Measurements from ENCODE around the gene RXFP4. TPM values are rescaled to one million over a fixed set of nuclear protein-coding genes. Genes with fewer than 3 reads are reported as not detected.
A peak's percentile ranks its signal among the peaks of the same experiment; 100 is the strongest.

Gene RXFP4
- total and polyA plus RNA-seq, 9 of the 15 experiments (the other 6 are each of a cell fraction or from before 2014, with no cell fraction given) = 0.64 TPM; not detected in 8

DNA sequence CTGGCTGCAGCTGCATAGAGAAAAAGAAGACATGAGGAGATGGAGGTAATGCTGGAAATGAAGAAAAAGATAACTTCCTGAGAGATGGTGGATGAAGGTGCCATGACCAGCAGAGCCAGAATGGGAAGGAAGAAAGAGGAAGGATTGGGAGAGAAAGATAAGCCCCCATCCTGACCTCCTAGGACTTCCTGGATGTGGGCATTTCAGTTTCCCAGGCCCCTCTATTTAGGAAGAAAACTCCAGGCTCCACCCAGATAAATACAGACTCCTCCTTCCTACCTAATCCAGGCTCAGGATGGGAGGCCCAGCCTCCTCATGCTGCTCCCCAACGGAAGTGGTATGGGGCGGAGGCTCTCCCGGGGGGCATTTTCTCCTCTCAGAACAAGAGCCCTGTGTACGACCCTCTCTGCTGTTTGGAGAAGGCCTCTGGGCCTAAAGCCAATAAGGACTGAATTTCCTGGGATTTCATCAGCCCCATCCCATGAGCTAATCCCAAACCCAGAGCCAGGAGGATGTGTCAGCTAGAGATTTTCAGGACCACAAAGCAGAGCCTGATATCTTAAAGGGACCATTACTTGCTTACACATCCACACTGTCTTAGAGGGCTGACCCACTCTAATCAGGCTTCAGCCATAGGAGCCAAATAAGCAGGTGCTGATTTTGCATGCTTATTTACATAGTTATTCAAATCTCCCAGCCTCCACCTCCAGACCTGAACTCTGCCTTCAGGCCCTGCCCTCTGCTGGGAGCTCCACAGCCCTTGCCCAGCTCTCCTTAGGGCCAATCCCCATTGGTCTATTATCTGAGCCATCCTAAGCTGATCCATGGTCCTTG lies 42.0 kb downstream of the RXFP4 start (continued):
- TF ChIP-seq, protein P1, sequence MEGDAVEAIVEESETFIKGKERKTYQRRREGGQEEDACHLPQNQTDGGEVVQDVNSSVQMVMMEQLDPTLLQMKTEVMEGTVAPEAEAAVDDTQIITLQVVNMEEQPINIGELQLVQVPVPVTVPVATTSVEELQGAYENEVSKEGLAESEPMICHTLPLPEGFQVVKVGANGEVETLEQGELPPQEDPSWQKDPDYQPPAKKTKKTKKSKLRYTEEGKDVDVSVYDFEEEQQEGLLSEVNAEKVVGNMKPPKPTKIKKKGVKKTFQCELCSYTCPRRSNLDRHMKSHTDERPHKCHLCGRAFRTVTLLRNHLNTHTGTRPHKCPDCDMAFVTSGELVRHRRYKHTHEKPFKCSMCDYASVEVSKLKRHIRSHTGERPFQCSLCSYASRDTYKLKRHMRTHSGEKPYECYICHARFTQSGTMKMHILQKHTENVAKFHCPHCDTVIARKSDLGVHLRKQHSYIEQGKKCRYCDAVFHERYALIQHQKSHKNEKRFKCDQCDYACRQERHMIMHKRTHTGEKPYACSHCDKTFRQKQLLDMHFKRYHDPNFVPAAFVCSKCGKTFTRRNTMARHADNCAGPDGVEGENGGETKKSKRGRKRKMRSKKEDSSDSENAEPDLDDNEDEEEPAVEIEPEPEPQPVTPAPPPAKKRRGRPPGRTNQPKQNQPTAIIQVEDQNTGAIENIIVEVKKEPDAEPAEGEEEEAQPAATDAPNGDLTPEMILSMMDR (IDR thresholded peaks at IDR 0.05 in 2 of 3, conservative IDR thresholded peaks at IDR 0.05 in 1 of 3; ENCODE audit: insufficient read depth in 2 of 3, low read depth in 1 of 3, low read length in 3 of 3) = peak; percentile 30 to 48 (median 33); a peak in 3 of 6 replicates
- TF ChIP-seq TAL1 (IDR thresholded peaks at IDR 0.05) = 0 out of 2 replicates have a peak, but pooled peaks have one; percentile 23
- TF ChIP-seq, protein P2, sequence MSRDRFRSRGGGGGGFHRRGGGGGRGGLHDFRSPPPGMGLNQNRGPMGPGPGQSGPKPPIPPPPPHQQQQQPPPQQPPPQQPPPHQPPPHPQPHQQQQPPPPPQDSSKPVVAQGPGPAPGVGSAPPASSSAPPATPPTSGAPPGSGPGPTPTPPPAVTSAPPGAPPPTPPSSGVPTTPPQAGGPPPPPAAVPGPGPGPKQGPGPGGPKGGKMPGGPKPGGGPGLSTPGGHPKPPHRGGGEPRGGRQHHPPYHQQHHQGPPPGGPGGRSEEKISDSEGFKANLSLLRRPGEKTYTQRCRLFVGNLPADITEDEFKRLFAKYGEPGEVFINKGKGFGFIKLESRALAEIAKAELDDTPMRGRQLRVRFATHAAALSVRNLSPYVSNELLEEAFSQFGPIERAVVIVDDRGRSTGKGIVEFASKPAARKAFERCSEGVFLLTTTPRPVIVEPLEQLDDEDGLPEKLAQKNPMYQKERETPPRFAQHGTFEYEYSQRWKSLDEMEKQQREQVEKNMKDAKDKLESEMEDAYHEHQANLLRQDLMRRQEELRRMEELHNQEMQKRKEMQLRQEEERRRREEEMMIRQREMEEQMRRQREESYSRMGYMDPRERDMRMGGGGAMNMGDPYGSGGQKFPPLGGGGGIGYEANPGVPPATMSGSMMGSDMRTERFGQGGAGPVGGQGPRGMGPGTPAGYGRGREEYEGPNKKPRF (IDR thresholded peaks at IDR 0.05; ENCODE audit: low read depth, low read length) = no peak
- peak; percentile 36; the same call in 1 of the 2 replicates for TF ChIP-seq L3MBTL2 (IDR thresholded peaks at IDR 0.05)
- TF ChIP-seq MCM3 (IDR thresholded peaks at IDR 0.05) = no peak
- TF ChIP-seq PCBP1 (IDR thresholded peaks at IDR 0.05; ENCODE audit: low read depth, low read length, poor library complexity, severe bottlenecking) = no peak
- TF ChIP-seq, protein P3, sequence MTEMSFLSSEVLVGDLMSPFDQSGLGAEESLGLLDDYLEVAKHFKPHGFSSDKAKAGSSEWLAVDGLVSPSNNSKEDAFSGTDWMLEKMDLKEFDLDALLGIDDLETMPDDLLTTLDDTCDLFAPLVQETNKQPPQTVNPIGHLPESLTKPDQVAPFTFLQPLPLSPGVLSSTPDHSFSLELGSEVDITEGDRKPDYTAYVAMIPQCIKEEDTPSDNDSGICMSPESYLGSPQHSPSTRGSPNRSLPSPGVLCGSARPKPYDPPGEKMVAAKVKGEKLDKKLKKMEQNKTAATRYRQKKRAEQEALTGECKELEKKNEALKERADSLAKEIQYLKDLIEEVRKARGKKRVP (CRISPR knock-in tag; IDR thresholded peaks at IDR 0.05) = peak; percentile 89
- TF ChIP-seq, protein P4, sequence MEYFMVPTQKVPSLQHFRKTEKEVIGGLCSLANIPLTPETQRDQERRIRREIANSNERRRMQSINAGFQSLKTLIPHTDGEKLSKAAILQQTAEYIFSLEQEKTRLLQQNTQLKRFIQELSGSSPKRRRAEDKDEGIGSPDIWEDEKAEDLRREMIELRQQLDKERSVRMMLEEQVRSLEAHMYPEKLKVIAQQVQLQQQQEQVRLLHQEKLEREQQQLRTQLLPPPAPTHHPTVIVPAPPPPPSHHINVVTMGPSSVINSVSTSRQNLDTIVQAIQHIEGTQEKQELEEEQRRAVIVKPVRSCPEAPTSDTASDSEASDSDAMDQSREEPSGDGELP (CRISPR knock-in tag; IDR thresholded peaks at IDR 0.05; ENCODE audit: borderline replicate concordance) = 0 out of 2 replicates have a peak, but pooled peaks have one; percentile 22
- no peak for TF ChIP-seq NR1H2 (CRISPR knock-in tag; IDR thresholded peaks at IDR 0.05)
- no peak for TF ChIP-seq ZFP36 (IDR thresholded peaks at IDR 0.05; ENCODE audit: low read depth, low read length, partially characterized antibody)
- TF ChIP-seq MAFK (IDR thresholded peaks at IDR 0.05; ENCODE audit: low read length) = no peak
- TF ChIP-seq ZNF143 (CRISPR knock-in tag; IDR thresholded peaks at IDR 0.05) = 0 out of 2 replicates have a peak, but pooled peaks have one; percentile 14
- TF ChIP-seq ZNF316 (IDR thresholded peaks at IDR 0.05) = no peak
- peak; percentile 28; the same call in 1 of the 2 replicates for TF ChIP-seq FOXM1 (IDR thresholded peaks at IDR 0.05; ENCODE audit: low read depth)
- no peak for TF ChIP-seq FOXM1 (CRISPR knock-in tag; IDR thresholded peaks at IDR 0.05; ENCODE audit: low read depth)
- TF ChIP-seq, protein P5, sequence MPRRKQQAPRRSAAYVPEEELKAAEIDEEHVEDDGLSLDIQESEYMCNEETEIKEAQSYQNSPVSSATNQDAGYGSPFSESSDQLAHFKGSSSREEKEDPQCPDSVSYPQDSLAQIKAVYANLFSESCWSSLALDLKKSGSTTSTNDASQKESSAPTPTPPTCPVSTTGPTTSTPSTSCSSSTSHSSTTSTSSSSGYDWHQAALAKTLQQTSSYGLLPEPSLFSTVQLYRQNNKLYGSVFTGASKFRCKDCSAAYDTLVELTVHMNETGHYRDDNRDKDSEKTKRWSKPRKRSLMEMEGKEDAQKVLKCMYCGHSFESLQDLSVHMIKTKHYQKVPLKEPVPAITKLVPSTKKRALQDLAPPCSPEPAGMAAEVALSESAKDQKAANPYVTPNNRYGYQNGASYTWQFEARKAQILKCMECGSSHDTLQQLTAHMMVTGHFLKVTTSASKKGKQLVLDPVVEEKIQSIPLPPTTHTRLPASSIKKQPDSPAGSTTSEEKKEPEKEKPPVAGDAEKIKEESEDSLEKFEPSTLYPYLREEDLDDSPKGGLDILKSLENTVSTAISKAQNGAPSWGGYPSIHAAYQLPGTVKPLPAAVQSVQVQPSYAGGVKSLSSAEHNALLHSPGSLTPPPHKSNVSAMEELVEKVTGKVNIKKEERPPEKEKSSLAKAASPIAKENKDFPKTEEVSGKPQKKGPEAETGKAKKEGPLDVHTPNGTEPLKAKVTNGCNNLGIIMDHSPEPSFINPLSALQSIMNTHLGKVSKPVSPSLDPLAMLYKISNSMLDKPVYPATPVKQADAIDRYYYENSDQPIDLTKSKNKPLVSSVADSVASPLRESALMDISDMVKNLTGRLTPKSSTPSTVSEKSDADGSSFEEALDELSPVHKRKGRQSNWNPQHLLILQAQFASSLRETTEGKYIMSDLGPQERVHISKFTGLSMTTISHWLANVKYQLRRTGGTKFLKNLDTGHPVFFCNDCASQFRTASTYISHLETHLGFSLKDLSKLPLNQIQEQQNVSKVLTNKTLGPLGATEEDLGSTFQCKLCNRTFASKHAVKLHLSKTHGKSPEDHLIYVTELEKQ (CRISPR knock-in tag; IDR thresholded peaks at IDR 0.05) = no peak
- no peak for TF ChIP-seq SETDB1 (IDR thresholded peaks at IDR 0.05; ENCODE audit: low read length)
